EL (cell line): ENCODE data around the gene AIF1.
A peak's percentile ranks its signal among the peaks of the same experiment; 100 is the strongest.

Source experiments
- DNase-seq: peaks from one replicate; pipeline ENCODE4 v3.0.0-alpha.2; 2016

AIF1 gene

GRCh38 chr6:31614684-31615578 lies at the start of gene AIF1:
TSS of gene AIF1 (plus strand) at chr6:31615234. CDS start at chr6:31615330, 96 bp downstream.
- no peak for DNase-seq

- DNase-seq, result no peak
Observed at GRCh38 chr6:31567531-31568370, 47.3 kb upstream of the AIF1 start.

- no peak for DNase-seq
Observed at GRCh38 chr6:31568537-31568961, 46.5 kb upstream of the AIF1 start.

GRCh38 chr6:31569861-31570536 lies 45.0 kb upstream of the AIF1 start:
- DNase-seq, result no peak

- DNase-seq, result no peak
Observed at GRCh38 chr6:31572041-31572911, 42.8 kb upstream of the AIF1 start, which contains the start of gene LTA. TSS of gene LTA (plus strand) at chr6:31572289. CDS start at chr6:31572743, 454 bp downstream.

GRCh38 chr6:31573239-31574105 lies 41.6 kb upstream of the AIF1 start:
- DNase-seq, result no peak

- no peak for DNase-seq
Observed at GRCh38 chr6:31574106-31575061, 40.6 kb upstream of the AIF1 start.

- DNase-seq, result peak; percentile 21
Observed at GRCh38 chr6:31575335-31575901, 39.6 kb upstream of the AIF1 start, which contains the start of gene TNF. TSS of gene TNF (plus strand) at chr6:31575565. CDS start at chr6:31575742, 177 bp downstream.

- no peak for DNase-seq
Observed at GRCh38 chr6:31575952-31576685, 38.9 kb upstream of the AIF1 start.

GRCh38 chr6:31576897-31577578 lies 38.0 kb upstream of the AIF1 start:
- DNase-seq, result no peak

GRCh38 chr6:31577579-31577966 lies 37.5 kb upstream of the AIF1 start:
- no peak for DNase-seq

GRCh38 chr6:31578184-31579118 lies 36.6 kb upstream of the AIF1 start:
- no peak for DNase-seq

- DNase-seq, result no peak
Observed at GRCh38 chr6:31579119-31579505, 35.9 kb upstream of the AIF1 start.

- no peak for DNase-seq
Observed at GRCh38 chr6:31579546-31580437, 35.2 kb upstream of the AIF1 start.

GRCh38 chr6:31580438-31580740 lies 34.6 kb upstream of the AIF1 start:
- DNase-seq, result no peak
